GM23338 (cell line): ENCODE data around the gene SLC37A3. TPM values are rescaled to one million over a fixed set of nuclear protein-coding genes. Genes with fewer than 3 reads are reported as not detected.

Experiments used
- ATAC-seq: fragments of 200-7000 bp; cut with Tn5 transposase; 3 replicates; pipeline ENCODE4 v1.9.1; 2020
- DNase-seq: peaks from one replicate; pipeline ENCODE4 v3.0.0-alpha.2; 2015; ENCODE audit warnings: low spot score
- H2AFZ ChIP-seq: fragments of 200-600 bp; sonication (generic); 2 replicates; pipeline ENCODE4 v1.8.0; 2016; ENCODE audit warnings: antibody characterized with exemption, mild to moderate bottlenecking, moderate library complexity
- H3F3A ChIP-seq: fragments of 200-600 bp; sonication (generic); replicated peaks from 2 replicates; pipeline ENCODE4 v1.8.0; 2017; ENCODE audit warnings: antibody characterized with exemption, mixed run types, low read depth
- H3K27ac ChIP-seq: fragments of 200-600 bp; sonication (generic); 2 replicates; pipeline ENCODE4 v1.6.1; 2016; ENCODE audit warnings: low read depth
- H3K27me3 ChIP-seq: fragments of 200-600 bp; sonication (generic); 2 replicates; pipeline ENCODE4 v1.8.0; 2016; ENCODE audit warnings: mild to moderate bottlenecking, mixed run types, moderate library complexity; ENCODE audit not compliant: insufficient read depth
- H3K36me3 ChIP-seq: fragments of 200-600 bp; sonication (generic); 2 replicates; pipeline ENCODE4 v1.8.0; 2016; ENCODE audit warnings: mild to moderate bottlenecking; ENCODE audit not compliant: insufficient read depth
- H3K4me1 ChIP-seq: fragments of 200-600 bp; sonication (generic); 2 replicates; pipeline ENCODE4 v1.8.0; 2016; ENCODE audit warnings: mild to moderate bottlenecking, moderate library complexity; ENCODE audit not compliant: insufficient read depth
- H3K4me2 ChIP-seq: fragments of 200-600 bp; sonication (generic); 2 replicates; pipeline ENCODE4 v1.7.1; 2017; ENCODE audit warnings: mixed run types
- H3K4me3 ChIP-seq: fragments of 200-600 bp; sonication (generic); 2 replicates; pipeline ENCODE4 v1.6.1; 2016; ENCODE audit warnings: mixed run types
- H3K79me2 ChIP-seq: fragments of 200-600 bp; sonication (generic); replicated peaks from 2 replicates; pipeline ENCODE4 v1.8.0; 2017; ENCODE audit warnings: mild to moderate bottlenecking; ENCODE audit not compliant: insufficient read depth
- H3K9me2 ChIP-seq: fragments of 200-600 bp; sonication (generic); 2 replicates; pipeline ENCODE4 v1.8.0; 2017; ENCODE audit not compliant: insufficient read depth
- H4K20me1 ChIP-seq: fragments of 200-600 bp; sonication (generic); replicated peaks from 2 replicates; pipeline ENCODE4 v1.8.0; 2017; ENCODE audit warnings: mild to moderate bottlenecking; ENCODE audit not compliant: insufficient read depth
- H3K27ac Mint-ChIP-seq: 2 replicates; pipeline ENCODE4 v1.8.0; 2020; ENCODE audit warnings: inconsistent platforms, mild to moderate bottlenecking, moderate library complexity, mixed read lengths
- H3K27me3 Mint-ChIP-seq: 3 replicates; pipeline ENCODE4 v1.8.0; 2022; ENCODE audit warnings: low read depth, mild to moderate bottlenecking, moderate library complexity, mixed read lengths, inconsistent platforms; ENCODE audit not compliant: insufficient read depth, poor library complexity
- H3K36me3 Mint-ChIP-seq: 3 replicates; pipeline ENCODE4 v1.8.0; 2021; ENCODE audit warnings: low read depth, mild to moderate bottlenecking, inconsistent platforms, moderate library complexity, mixed read lengths
- H3K4me1 Mint-ChIP-seq: 3 replicates; pipeline ENCODE4 v1.8.0; 2020; ENCODE audit warnings: mild to moderate bottlenecking, inconsistent platforms, mixed read lengths
- H3K4me3 Mint-ChIP-seq: 3 replicates; pipeline ENCODE4 v1.8.0; 2021; ENCODE audit warnings: moderate library complexity, mild to moderate bottlenecking, inconsistent platforms, mixed read lengths
- H3K9me3 Mint-ChIP-seq: 3 replicates; pipeline ENCODE4 v1.8.0; 2020; ENCODE audit warnings: moderate library complexity, mild to moderate bottlenecking, inconsistent platforms, mixed read lengths
- CREB1 ChIP-seq: fragments of 250-450 bp; sonication (Bioruptor Pico); IDR thresholded peaks from 2 replicates; pipeline ENCODE4 v1.5.0; 2020; ENCODE audit warnings: low read depth, mild to moderate bottlenecking, moderate library complexity
- CTCF ChIP-seq, 2 experiments: fragments of 200-600 bp in 1 of 2; sonication (generic) in 1 of 2; conservative IDR thresholded peaks; 2 replicates each; pipeline versions ENCODE4 v1.5.1 to v1.6.1; 2016 to 2017; ENCODE audit warnings: antibody characterized with exemption in 2 of 2, low read depth in 2 of 2, mild to moderate bottlenecking in 2 of 2, moderate library complexity in 1 of 2
- ETS1 ChIP-seq: IDR thresholded peaks from 2 replicates; pipeline ENCODE4 v1.6.1; 2016; ENCODE audit warnings: antibody characterized with exemption
- EZH2 ChIP-seq: fragments of 200-600 bp; sonication (generic); IDR thresholded peaks from one replicate; pipeline ENCODE4 v1.8.0; 2017; ENCODE audit warnings: antibody characterized with exemption, mild to moderate bottlenecking, low read depth; ENCODE audit not compliant: unreplicated experiment
- EZH2phosphoT487 ChIP-seq: fragments of 200-600 bp; sonication (generic); IDR thresholded peaks from one replicate; pipeline ENCODE4 v1.8.1; 2018; ENCODE audit warnings: antibody characterized with exemption; ENCODE audit not compliant: unreplicated experiment
- JUNB ChIP-seq: IDR thresholded peaks from one replicate; pipeline ENCODE4 v1.6.1; 2016; ENCODE audit warnings: antibody characterized with exemption; ENCODE audit not compliant: unreplicated experiment
- NANOG ChIP-seq: IDR thresholded peaks from 2 replicates; pipeline ENCODE4 v1.6.1; 2016; ENCODE audit warnings: antibody characterized with exemption, borderline replicate concordance
- POLR2AphosphoS5 ChIP-seq: IDR thresholded peaks from 2 replicates; pipeline ENCODE4 v1.6.1; 2016; ENCODE audit warnings: antibody characterized with exemption, low read depth
- REST ChIP-seq: IDR thresholded peaks from one replicate; pipeline ENCODE4 v1.6.1; 2018; ENCODE audit warnings: antibody characterized with exemption; ENCODE audit not compliant: unreplicated experiment
- STAT1 ChIP-seq: IDR thresholded peaks from one replicate; pipeline ENCODE4 v1.6.1; 2016; ENCODE audit warnings: antibody characterized with exemption; ENCODE audit not compliant: unreplicated experiment
- ZNF114 ChIP-seq: fragments of 250-450 bp; sonication (Bioruptor Pico); IDR thresholded peaks from 2 replicates; pipeline ENCODE4 v1.5.0; 2020; ENCODE audit warnings: mild to moderate bottlenecking, moderate library complexity
- ZNF331 ChIP-seq: fragments of 250-450 bp; sonication (Bioruptor Pico); IDR thresholded peaks from 2 replicates; pipeline ENCODE4 v1.5.0; 2020; ENCODE audit warnings: low read depth, mild to moderate bottlenecking, moderate library complexity
- ZNF462 ChIP-seq: fragments of 250-450 bp; sonication (Bioruptor Pico); IDR thresholded peaks from 2 replicates; pipeline ENCODE4 v1.5.0; 2020; ENCODE audit warnings: mild to moderate bottlenecking, moderate library complexity
- polyA plus RNA-seq: library from polyadenylated mRNA; unstranded; fragments of >200 nt; fragmentation: Nextera tagmentation; extraction: Ambion mirVana; gene quantifications from 2 replicates; pipeline ENCODE4 v1.2.1, GENCODE V29; 2016
- total RNA-seq: library from RNA; depleted of rRNA; stranded (reverse); fragments of >200 nt; shearing (Covaris generic); gene quantifications from 2 replicates; pipeline ENCODE4 v1.2.3, GENCODE V29; 2014

Gene SLC37A3
- total and polyA plus RNA-seq, 2 experiments from 2014 or later: 35.6 to 86.2 TPM

- H3F3A ChIP-seq: peaks cover 6% of the 10 kb centered on the region; the same call in 1 of the 2 replicates
- ATAC-seq (no peak), DNase-seq (no peak)
- Mint-ChIP-seq H3K9me3 (no peaks in the 10 kb centered on the region), H3K27ac (no peak overlapping the region; the same call in 1 of the 2 replicates), H3K4me3 (no peak overlapping the region), H3K36me3 (peaks cover 16% of the 10 kb centered on the region), H3K27me3 (peaks cover 9% of the 10 kb centered on the region), H3K4me1 (no peaks in the 10 kb centered on the region)
- H4K20me1 ChIP-seq: no peaks in the 10 kb centered on the region
- H2AFZ ChIP-seq: no peak overlapping the region
- no peak overlapping the region for H3K4me3 ChIP-seq
- no peak overlapping the region for H3K27ac ChIP-seq
- no peak overlapping the region for H3K4me2 ChIP-seq
- H3K79me2 ChIP-seq: no peaks in the 10 kb centered on the region
- 0 out of 2 replicates have a peak, but pooled peaks cover 3% of the 10 kb centered on the region for H3K4me1 ChIP-seq
- peaks cover 13% of the 10 kb centered on the region; the same call in 1 of the 2 replicates for H3K36me3 ChIP-seq
- H3K27me3 ChIP-seq: no peaks in the 10 kb centered on the region
- TF ChIP-seq STAT1: no peak
- TF ChIP-seq CREB1 (CRISPR knock-in tag): no peak
- TF ChIP-seq EZH2: no peak
- TF ChIP-seq EZH2phosphoT487: no peak
- TF ChIP-seq REST: no peak
- no peak for TF ChIP-seq ZNF331 (CRISPR knock-in tag)
- no peak for TF ChIP-seq POLR2AphosphoS5
- TF ChIP-seq JUNB: no peak
- no peak for TF ChIP-seq NANOG
- no peak for TF ChIP-seq ETS1
- TF ChIP-seq CTCF (conservative IDR thresholded peaks at IDR 0.05; ENCODE audit: low read depth in 2 of 2): no peak
- TF ChIP-seq ZNF462: no peak
- no peak for TF ChIP-seq ZNF114 (CRISPR knock-in tag)
- H3K9me2 ChIP-seq: no peaks in the 10 kb centered on the region
These were observed 68.2 kb downstream of the SLC37A3 start for GRCh38 chr7:140330128-140330527.
